SK-N-SH (cell line): ENCODE results near the gene TCF12.

ENCODE experiments used
- CTCF ChIP-seq: fragments of 200-600 bp; sonication (generic); IDR thresholded peaks from 2 replicates; pipeline ENCODE4 v1.6.1; 2017; ENCODE audit warnings: antibody characterized with exemption, mild to moderate bottlenecking, moderate library complexity
- EZH2phosphoT487 ChIP-seq: fragments of 200-600 bp; sonication (generic); IDR thresholded peaks from 2 replicates; pipeline ENCODE4 v1.6.1; 2017; ENCODE audit warnings: low read depth, mixed run types, mild to moderate bottlenecking, antibody characterized with exemption, moderate library complexity, borderline replicate concordance
- MAX ChIP-seq: IDR thresholded peaks from 2 replicates; pipeline ENCODE4 v1.4.0; 2012; ENCODE audit warnings: low read depth
- REST ChIP-seq: IDR thresholded peaks from 2 replicates; pipeline ENCODE4 v1.6.1; 2012; ENCODE audit warnings: mild to moderate bottlenecking, low read depth, low read length, moderate library complexity
- YY1 ChIP-seq: IDR thresholded peaks from 2 replicates; pipeline ENCODE4 v1.4.0; 2012; ENCODE audit warnings: low read depth, mild to moderate bottlenecking

- TF ChIP-seq MAX (no peak), CTCF (no peak), REST (no peak), YY1 (no peak), EZH2phosphoT487 (no peak)
Observed at GRCh38 chr15:56943403-56943802, 25.0 kb downstream of the TCF12 start.
